HCT116 (cell line): ENCODE results near the gene SPOCK3. TPM values are rescaled to one million over a fixed set of nuclear protein-coding genes. Genes with fewer than 3 reads are reported as not detected.

Experiments used
- ATAC-seq: fragments of 200-7000 bp; cut with Tn5 transposase; 2 replicates; pipeline ENCODE4 v1.9.1; 2020; ENCODE audit warnings: mild to moderate bottlenecking, moderate library complexity
- BruUV-seq: library from RNA; stranded (reverse); fragments of 400-500 nt; replicated peaks from 2 replicates; lab custom pipeline; 2021; lab: Mats Ljungman, UMichigan
- CTCF ChIA-PET: fragments of 300-600 bp; sonication (Branson Sonifier 250); formaldehyde crosslinking; loops from one replicate; lab custom pipeline; 2021; ENCODE audit warnings: antibody characterized with exemption; lab: Charles Lee
- POLR2A ChIA-PET: fragments of 300-600, 350-600 bp; sonication (Branson Sonifier 250); formaldehyde crosslinking; loops from one replicate; lab custom pipeline; 2021; ENCODE audit warnings: antibody characterized with exemption; lab: Charles Lee
- RAD21 ChIA-PET, 2 experiments: fragments of 300-600 bp; sonication (Branson Sonifier 250); formaldehyde crosslinking; loops; one replicate each; lab custom pipeline; 2023; ENCODE audit warnings: low total read pairs in 2 of 2; ENCODE audit not compliant: uncharacterized antibody in 2 of 2, unreplicated experiment in 2 of 2, low non-redundant PET in 1 of 2; lab: Charles Lee
- DNase-seq: peaks from one replicate; pipeline ENCODE4 v3.0.0-alpha.2; 2010; ENCODE audit warnings: low read depth, low spot score
- H2AFZ ChIP-seq: fragments of 200-600 bp; shearing (Covaris generic), sonication (generic); 2 replicates; pipeline ENCODE4 v1.6.1; 2017; ENCODE audit warnings: low read depth, mixed run types, mixed read lengths, antibody characterized with exemption, low read length; ENCODE audit not compliant: poor library complexity, severe bottlenecking
- H3K27ac ChIP-seq: 2 replicates; pipeline ENCODE4 v1.5.1; 2012; ENCODE audit warnings: low read depth, low read length
- H3K27me3 ChIP-seq: fragments of 200-600 bp; sonication (generic); 2 replicates; pipeline ENCODE4 v1.6.1; 2016; ENCODE audit warnings: mixed run types, low read length, mixed read lengths; ENCODE audit not compliant: insufficient read depth
- H3K36me3 ChIP-seq, 2 experiments: fragments of 200-500 bp in 1 of 2; fragments of 200-600 bp in 1 of 2; sonication (Bioruptor generic) in 1 of 2; sonication (generic) in 1 of 2; 2 replicates each; pipeline versions ENCODE4 v1.5.1 to v1.6.1; 2014 to 2016; ENCODE audit warnings: low read length in 2 of 2, inconsistent platforms in 1 of 2, mixed read lengths in 1 of 2, mixed run types in 1 of 2; ENCODE audit not compliant: insufficient read depth in 2 of 2, control insufficient read depth in 1 of 2
- H3K4me1 ChIP-seq, 2 experiments: fragments of 200-600 bp in 1 of 2; sonication (generic) in 1 of 2; 2 replicates each; pipeline versions ENCODE4 v1.5.1 to v1.6.1; 2012 to 2017; ENCODE audit warnings: low read length in 2 of 2, inconsistent platforms in 1 of 2, mild to moderate bottlenecking in 1 of 2, mixed read lengths in 1 of 2, mixed run types in 1 of 2, moderate library complexity in 1 of 2; ENCODE audit not compliant: insufficient read depth in 2 of 2, control insufficient read depth in 1 of 2
- H3K4me2 ChIP-seq: fragments of 200-600 bp; sonication (generic); 2 replicates; pipeline ENCODE4 v1.6.1; 2017; ENCODE audit warnings: mixed run types, low read length, mixed read lengths
- H3K4me3 ChIP-seq, 2 experiments: fragments of 200-600 bp in 1 of 2; sonication (generic) in 1 of 2; replicated peaks in 1 of 2; 2 replicates each; pipeline ENCODE4 v1.5.1; 2011 to 2016; ENCODE audit warnings: low read length in 2 of 2, control low read depth in 1 of 2, low read depth in 1 of 2, mild to moderate bottlenecking in 1 of 2, mixed read lengths in 1 of 2, mixed run types in 1 of 2
- H3K79me2 ChIP-seq: fragments of 200-600 bp; sonication (generic); 2 replicates; pipeline ENCODE4 v1.6.1; 2017; ENCODE audit warnings: mild to moderate bottlenecking, mixed run types, low read length, moderate library complexity, mixed read lengths; ENCODE audit not compliant: insufficient read depth
- H3K9ac ChIP-seq: fragments of 200-600 bp; sonication (generic); 2 replicates; pipeline ENCODE4 v1.6.1; 2016; ENCODE audit warnings: low read length, mixed read lengths
- H3K9me2 ChIP-seq: fragments of 200-600 bp; sonication (generic), shearing (Covaris generic); 2 replicates; pipeline ENCODE4 v1.6.1; 2017; ENCODE audit warnings: mixed run types, mild to moderate bottlenecking, moderate library complexity; ENCODE audit not compliant: insufficient read depth
- H3K9me3 ChIP-seq, 2 experiments: fragments of 200-500 bp in 1 of 2; fragments of 200-600 bp in 1 of 2; sonication (Bioruptor generic) in 1 of 2; sonication (generic) in 1 of 2; 2 replicates each; pipeline ENCODE4 v1.6.1; 2014 to 2017; ENCODE audit warnings: low read length in 2 of 2, mixed read lengths in 2 of 2, inconsistent platforms in 1 of 2, low read depth in 1 of 2, mild to moderate bottlenecking in 1 of 2, mixed run types in 1 of 2, moderate library complexity in 1 of 2; ENCODE audit not compliant: control insufficient read depth in 1 of 2, insufficient read depth in 1 of 2
- H4K20me1 ChIP-seq: fragments of 200-600 bp; sonication (generic), shearing (Covaris generic); 2 replicates; pipeline ENCODE4 v1.6.1; 2017; ENCODE audit warnings: mixed run types, mild to moderate bottlenecking, moderate library complexity; ENCODE audit not compliant: insufficient read depth
- ELF1 ChIP-seq: IDR thresholded peaks from 2 replicates; pipeline ENCODE4 v1.6.1; 2012; ENCODE audit warnings: low read depth, borderline replicate concordance
- JUND ChIP-seq: IDR thresholded peaks from 2 replicates; pipeline ENCODE4 v1.6.1; 2012
- SP1 ChIP-seq: IDR thresholded peaks from 2 replicates; pipeline ENCODE4 v1.6.1; 2012; ENCODE audit warnings: low read depth
- intact Hi-C: fragments of 100-400 bp; cut with micrococcal nuclease; formaldehyde crosslinking; loops from 2 replicates; pipeline ENCODE4 v1.10.0; 2022
- total RNA-seq: library from RNA; stranded (reverse); gene quantifications from one replicate; pipeline ENCODE4 v1.2.1, GENCODE V29; 2021; ENCODE audit not compliant: unreplicated experiment

Gene SPOCK3
- total RNA-seq, 1 experiment from 2014 or later = 1.7 TPM

DNA sequence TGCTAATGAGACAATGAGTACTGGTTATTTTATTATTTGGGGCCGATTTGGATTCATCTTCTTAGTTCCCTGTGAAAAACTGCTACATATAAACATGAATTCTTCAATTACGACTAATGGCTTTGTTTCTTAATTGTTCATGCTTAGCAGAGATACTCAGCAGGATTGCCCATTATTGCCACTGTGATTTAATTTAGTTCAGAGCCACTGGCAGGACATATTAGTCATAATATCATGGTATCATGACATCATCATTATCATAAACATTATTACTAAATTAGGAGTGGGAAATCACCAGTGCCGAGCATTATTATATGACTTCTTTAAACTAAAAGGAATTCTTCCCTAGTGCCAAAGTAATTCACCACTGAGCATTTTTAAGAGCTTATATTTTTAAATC lies 201.4 kb downstream of the SPOCK3 start:
- RAD21 ChIA-PET = no interaction called here
- Histone ChIP-seq H3K9me3 (no peaks in the 10 kb centered on the region), H2AFZ (peak overlapping the region; percentile 91), H3K79me2 (no peaks in the 10 kb centered on the region), H4K20me1 (no peaks in the 10 kb centered on the region), H3K4me3 (no peak overlapping the region), H3K4me1 (peaks cover 6 to 8% of the 10 kb centered on the region in 2 experiments; a peak in 2 of 4 replicates), H3K9me2 (no peaks in the 10 kb centered on the region), H3K4me2 (no peak overlapping the region), H3K9ac (no peak overlapping the region), H3K36me3 (no peaks in the 10 kb centered on the region), H3K27ac (no peak overlapping the region), H3K27me3 (no peaks in the 10 kb centered on the region)
- TF ChIP-seq ELF1 = no peak
- peak; percentile 17; the same call in 1 of the 2 replicates for TF ChIP-seq SP1
- POLR2A ChIA-PET = no interaction called here
- BruUV-seq = no TSS peak
- DNase-seq (no peak), ATAC-seq (no peak)
- intact Hi-C loops = no loop called here
- CTCF ChIA-PET = no interaction called here

DNA sequence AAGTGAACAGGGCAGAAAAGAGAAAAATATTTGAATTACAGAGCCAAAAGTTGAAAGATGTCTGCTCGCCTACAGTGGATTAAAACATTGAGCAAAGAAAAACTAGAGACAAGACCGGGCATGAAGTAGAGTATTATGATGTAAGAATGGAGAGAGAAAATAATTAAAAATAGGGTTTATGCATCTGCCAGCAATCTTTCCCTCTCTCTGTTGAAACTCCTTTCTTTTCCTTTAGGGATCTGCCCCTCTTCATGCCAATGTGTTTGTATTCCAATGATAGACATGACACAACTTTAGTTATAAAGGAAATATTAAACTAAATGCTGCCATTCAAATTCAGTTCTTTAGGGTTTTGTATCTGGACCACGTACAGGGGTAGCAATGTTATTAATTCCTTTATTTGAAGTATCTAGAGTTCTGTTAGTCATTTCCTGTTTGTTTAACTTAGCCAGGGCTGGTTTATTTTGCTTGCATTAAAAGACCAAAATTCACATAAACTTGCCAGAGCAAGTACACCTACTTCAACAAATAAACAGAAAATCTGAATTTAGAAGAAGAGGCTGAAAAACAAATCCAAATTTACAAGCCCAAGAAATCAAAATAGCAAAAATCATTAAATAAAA lies 202.6 kb downstream of the SPOCK3 start:
- Histone ChIP-seq H3K4me2 (peak overlapping the region; percentile 26; the same call in 1 of the 2 replicates), H4K20me1 (no peaks in the 10 kb centered on the region), H3K9me3 (no peaks in the 10 kb centered on the region), H3K9me2 (no peaks in the 10 kb centered on the region), H2AFZ (peak overlapping the region; percentile 91), H3K4me3 (no peak overlapping the region), H3K9ac (no peak overlapping the region), H3K4me1 (peaks cover 6 to 8% of the 10 kb centered on the region in 2 experiments; a peak in 2 of 4 replicates), H3K27me3 (no peaks in the 10 kb centered on the region), H3K27ac (no peak overlapping the region), H3K36me3 (no peaks in the 10 kb centered on the region), H3K79me2 (no peaks in the 10 kb centered on the region)
- TF ChIP-seq JUND (peak; percentile 11; the same call in 1 of the 2 replicates), SP1 (no peak)
- no TSS peak for BruUV-seq
- ATAC-seq (no peak), DNase-seq (no peak)
- POLR2A ChIA-PET = no interaction called here
- RAD21 ChIA-PET = no interaction called here
- intact Hi-C loops = no loop called here
- CTCF ChIA-PET = no interaction called here
